ENCODE measurements around the gene NGB.
A peak's percentile ranks its signal among the peaks of the same experiment; 100 is the strongest.

The NGB gene

GRCh38 chr14:77241955-77242354, 29.1 kb downstream of the NGB start:
- TF ChIP-seq CTCF (conservative IDR thresholded peaks at IDR 0.05; ENCODE audit: control insufficient read depth, insufficient read depth, low read depth, low read length): no peak
- peak; percentile 1 for DNase-seq (ENCODE audit: low read depth)
- no peak overlapping the region for H3K4me3 ChIP-seq (ENCODE audit: control insufficient read depth, low read depth, low read length)

- DNase-seq (ENCODE audit: low read depth): no peak
- no peak for TF ChIP-seq CTCF (conservative IDR thresholded peaks at IDR 0.05; ENCODE audit: control insufficient read depth, insufficient read depth, low read depth, low read length)
- no peak overlapping the region for H3K4me3 ChIP-seq (ENCODE audit: control insufficient read depth, low read depth, low read length)
These were observed 30.6 kb downstream of the NGB start for GRCh38 chr14:77240336-77240915.

GRCh38 chr14:77239412-77239811, 31.6 kb downstream of the NGB start:
- no peak for DNase-seq (ENCODE audit: low read depth)
- TF ChIP-seq CTCF (conservative IDR thresholded peaks at IDR 0.05; ENCODE audit: control insufficient read depth, insufficient read depth, low read depth, low read length): no peak
- no peak overlapping the region for H3K4me3 ChIP-seq (ENCODE audit: control insufficient read depth, low read depth, low read length)

- no peak for TF ChIP-seq CTCF (conservative IDR thresholded peaks at IDR 0.05; ENCODE audit: control insufficient read depth, insufficient read depth, low read depth, low read length)
- DNase-seq (ENCODE audit: low read depth): no peak
- H3K4me3 ChIP-seq (ENCODE audit: control insufficient read depth, low read depth, low read length): no peak overlapping the region
These were observed 32.0 kb downstream of the NGB start for GRCh38 chr14:77238996-77239395.

- H3K4me3 ChIP-seq (ENCODE audit: control insufficient read depth, low read depth, low read length): no peak overlapping the region
- TF ChIP-seq CTCF (conservative IDR thresholded peaks at IDR 0.05; ENCODE audit: control insufficient read depth, insufficient read depth, low read depth, low read length): no peak
- no peak for DNase-seq (ENCODE audit: low read depth)
These were observed 32.6 kb downstream of the NGB start for GRCh38 chr14:77238356-77238755.

GRCh38 chr14:77236814-77237213, 34.2 kb downstream of the NGB start:
- TF ChIP-seq CTCF (conservative IDR thresholded peaks at IDR 0.05; ENCODE audit: control insufficient read depth, insufficient read depth, low read depth, low read length): no peak
- no peak overlapping the region for H3K4me3 ChIP-seq (ENCODE audit: control insufficient read depth, low read depth, low read length)
- DNase-seq (ENCODE audit: low read depth): no peak

- H3K4me3 ChIP-seq (ENCODE audit: control insufficient read depth, low read depth, low read length): no peak overlapping the region
- no peak for TF ChIP-seq CTCF (conservative IDR thresholded peaks at IDR 0.05; ENCODE audit: control insufficient read depth, insufficient read depth, low read depth, low read length)
- DNase-seq (ENCODE audit: low read depth): no peak
These were observed 39.3 kb downstream of the NGB start for GRCh38 chr14:77231721-77232120.
